LNCAP (cell line): ENCODE results near the gene GPSM1.

Source experiments
- TF ChIP-seq, protein P1 (sequence below): fragments of 450-650 bp; IDR thresholded peaks from 2 replicates; pipeline ENCODE4 v1.5.1; 2017; ENCODE audit warnings: mild to moderate bottlenecking

The GPSM1 gene

DNA sequence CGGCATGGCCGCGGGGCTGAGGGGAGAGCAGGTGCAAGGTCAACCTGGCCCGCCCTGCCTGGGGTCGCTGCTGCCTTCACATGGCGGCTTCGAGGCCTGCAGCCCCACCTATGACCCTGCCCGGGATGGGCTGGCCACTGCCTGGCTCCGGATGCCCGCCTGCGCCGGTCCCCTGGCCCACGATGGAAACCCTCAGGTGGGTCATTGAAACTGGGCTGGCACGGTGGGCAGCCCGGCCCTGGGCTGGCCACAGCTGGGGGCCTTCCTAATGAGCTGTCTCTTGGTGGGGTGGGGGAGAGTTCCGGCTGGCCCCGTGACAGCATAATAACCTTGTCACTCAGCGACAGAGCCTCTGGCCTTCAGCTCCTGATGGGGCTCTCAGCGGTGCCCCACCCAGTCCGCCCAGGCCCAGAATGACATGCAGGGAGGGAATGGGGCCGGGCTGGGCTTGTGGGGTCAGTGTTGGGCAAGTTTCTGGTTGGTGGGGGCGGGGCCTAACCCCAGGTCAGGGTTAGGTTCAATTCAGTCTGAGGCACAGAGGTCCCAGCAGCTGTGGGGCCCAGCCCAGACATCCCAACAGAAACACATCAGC is 23.4 kb upstream of the GPSM1 start, which contains the start of gene CCDC187:
Gene CCDC187, minus strand, starts transcription at position 270 of the 592 bp plus-strand sequence. Its CDS starts 264 bp downstream, at position 6.
- TF ChIP-seq, protein P1, sequence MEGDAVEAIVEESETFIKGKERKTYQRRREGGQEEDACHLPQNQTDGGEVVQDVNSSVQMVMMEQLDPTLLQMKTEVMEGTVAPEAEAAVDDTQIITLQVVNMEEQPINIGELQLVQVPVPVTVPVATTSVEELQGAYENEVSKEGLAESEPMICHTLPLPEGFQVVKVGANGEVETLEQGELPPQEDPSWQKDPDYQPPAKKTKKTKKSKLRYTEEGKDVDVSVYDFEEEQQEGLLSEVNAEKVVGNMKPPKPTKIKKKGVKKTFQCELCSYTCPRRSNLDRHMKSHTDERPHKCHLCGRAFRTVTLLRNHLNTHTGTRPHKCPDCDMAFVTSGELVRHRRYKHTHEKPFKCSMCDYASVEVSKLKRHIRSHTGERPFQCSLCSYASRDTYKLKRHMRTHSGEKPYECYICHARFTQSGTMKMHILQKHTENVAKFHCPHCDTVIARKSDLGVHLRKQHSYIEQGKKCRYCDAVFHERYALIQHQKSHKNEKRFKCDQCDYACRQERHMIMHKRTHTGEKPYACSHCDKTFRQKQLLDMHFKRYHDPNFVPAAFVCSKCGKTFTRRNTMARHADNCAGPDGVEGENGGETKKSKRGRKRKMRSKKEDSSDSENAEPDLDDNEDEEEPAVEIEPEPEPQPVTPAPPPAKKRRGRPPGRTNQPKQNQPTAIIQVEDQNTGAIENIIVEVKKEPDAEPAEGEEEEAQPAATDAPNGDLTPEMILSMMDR: no peak

DNA sequence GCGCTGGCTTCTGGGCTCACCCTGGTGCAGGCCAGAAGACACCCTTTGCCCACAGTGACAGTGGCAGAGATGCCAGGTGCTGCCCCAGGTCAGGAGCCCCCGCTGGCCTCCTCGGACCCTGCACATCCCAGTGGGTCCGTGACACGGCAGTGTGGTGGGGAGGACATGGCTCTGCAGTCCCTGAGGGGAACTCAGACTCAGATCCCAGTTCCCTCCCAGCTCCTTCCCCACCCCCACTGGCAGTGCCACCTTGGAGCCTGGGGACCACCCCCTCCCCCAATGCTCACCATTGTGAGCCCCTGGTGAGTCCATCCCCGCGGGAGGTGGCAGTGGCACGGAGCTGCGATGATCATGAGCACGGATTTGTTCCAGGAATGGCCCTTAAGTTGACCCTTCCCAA is 22.9 kb upstream of the GPSM1 start:
- TF ChIP-seq, protein P1: no peak

DNA sequence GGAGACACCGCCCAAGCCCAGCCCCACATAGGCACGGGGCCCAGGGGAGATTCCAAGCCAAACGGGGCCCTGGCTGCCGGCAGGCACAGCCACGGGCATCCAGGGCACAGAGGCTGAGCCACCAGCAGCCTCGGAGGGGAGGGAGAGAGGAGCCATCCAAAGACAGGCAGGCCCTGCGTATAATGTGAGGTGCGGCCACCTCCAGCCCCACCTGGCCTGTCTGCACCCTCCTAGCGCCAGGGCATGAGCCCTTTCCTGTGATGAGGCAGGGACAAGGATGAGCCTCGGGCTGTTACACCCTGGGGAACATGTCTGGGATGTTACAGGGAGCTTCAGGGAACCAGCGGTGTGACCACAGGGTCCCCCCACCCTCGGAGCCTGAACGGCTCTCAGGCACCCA is 22.4 kb upstream of the GPSM1 start:
- TF ChIP-seq, protein P1: no peak

DNA sequence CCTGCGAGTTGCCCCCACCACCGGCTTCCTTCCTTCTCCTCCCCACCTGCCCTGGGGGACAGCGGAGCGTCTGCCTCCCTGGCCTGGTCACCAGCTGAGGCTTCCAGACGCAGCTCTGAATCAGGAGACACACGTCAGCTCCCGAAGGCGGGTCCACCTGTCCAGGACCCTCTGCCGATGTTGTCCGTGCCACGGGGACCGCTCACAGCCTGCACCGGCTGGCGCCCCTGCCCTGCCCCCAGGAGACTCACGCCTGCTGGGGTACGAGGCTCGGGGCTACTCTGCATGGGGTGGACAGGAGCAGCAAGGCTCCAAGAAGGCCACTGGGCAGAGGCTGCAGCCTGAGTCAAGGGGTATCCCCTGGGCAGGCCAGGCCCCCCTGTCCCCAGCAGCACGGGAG is 21.5 kb upstream of the GPSM1 start:
- TF ChIP-seq, protein P1: no peak

DNA sequence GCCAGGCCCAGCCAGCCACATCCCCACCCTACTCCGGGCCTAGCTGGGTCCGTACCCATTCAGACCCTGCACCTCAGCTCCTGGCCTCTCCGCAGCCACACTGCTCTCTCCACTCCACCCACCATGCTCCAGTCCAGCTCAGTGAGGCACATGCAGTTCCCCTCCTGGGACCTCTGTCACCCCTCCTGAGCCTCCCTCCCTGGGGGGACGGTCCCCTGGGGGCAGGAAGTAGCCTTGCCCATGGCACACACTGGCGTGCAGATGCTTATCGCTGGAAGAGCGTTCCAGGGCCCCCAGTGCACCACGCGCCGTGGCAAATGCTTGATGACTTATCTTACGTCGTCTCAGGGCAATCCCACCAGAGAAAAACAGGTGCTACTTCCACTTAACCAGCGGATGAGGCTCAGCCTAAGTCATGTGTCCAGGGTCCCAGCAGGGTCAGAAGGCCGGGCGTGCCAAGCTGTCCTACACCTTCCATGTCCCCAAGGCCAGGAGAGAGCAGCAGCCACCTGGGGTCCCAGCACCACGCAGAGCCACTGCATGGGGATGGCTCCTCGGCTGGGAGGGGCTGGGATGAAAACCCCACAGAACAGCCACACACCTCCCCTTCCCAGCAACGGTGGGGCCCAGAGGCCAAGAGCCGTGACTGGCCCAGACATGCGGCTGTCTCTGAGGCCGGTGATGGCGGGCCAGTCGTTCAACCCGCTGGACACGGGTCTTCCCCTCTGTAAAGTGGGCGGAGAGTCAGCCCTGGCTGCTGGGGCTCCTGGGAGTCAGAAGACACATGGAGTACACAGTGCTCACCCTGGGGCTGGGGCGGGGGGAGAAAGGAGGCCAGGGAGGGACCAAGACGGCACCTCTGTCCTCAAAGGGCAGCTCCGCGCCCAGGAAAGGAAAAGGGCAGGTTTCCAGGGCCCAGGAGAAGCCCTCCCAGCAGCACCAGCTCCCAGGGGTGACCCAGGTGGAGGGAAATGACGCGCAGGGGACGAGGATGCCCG is 20.8 kb upstream of the GPSM1 start:
- TF ChIP-seq, protein P1: no peak

DNA sequence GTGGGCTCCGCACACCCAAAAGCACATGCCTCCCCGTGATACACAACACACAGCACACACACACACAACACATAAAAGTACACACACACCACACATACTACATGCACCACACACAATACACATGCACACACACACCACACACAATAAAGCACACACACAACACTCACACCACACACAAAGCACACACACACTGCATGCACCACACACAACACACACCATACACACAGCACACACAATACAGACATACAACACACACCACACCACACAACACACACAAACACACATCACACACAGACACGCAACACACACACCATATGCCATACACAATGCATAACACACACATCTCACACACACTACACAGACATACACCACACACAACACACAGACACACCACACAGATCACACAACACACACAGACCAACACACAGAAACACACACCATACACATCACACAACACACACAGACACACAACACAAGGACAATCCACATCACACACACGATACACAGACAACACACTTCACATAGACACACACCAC is 20.1 kb upstream of the GPSM1 start:
- TF ChIP-seq, protein P1: no peak

DNA sequence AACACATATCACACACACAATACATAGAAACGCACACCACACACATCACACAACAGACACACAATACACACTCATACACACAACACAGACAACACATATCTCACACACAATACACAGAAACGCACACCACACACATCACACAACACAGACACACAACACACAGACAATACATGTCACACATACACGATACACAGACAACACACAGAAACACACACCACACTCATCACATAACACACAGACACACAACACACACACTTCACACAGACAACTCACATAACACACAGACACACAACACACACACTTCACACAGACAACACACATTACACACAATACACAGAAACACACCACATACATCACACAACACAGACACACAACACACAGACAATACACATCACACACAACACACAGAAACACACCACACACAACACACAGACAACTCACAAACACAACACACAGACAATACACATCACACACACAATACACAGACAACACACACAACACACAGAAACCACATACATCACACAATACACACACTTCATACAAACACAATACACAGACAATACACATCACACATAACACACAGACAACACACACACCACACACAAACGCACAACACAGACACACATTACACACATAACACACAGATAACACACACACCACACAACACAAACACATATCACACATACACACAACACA is 19.2 kb upstream of the GPSM1 start:
- TF ChIP-seq, protein P1: no peak
